Tongue (tissue), 2 donors: ENCODE data around the gene DSCAM. TPM values are rescaled to one million over a fixed set of nuclear protein-coding genes. Genes with fewer than 3 reads are reported as not detected.

ENCODE experiments used
- DNase-seq: peaks from one replicate; pipeline ENCODE4 v3.0.0-alpha.2; 2015
- total RNA-seq: library from RNA; depleted of rRNA; stranded (reverse); fragments of >200 nt; gene quantifications from one replicate; pipeline ENCODE4 v1.2.3, GENCODE V29; 2014

Gene DSCAM
- total RNA-seq, 1 donor from 2014 or later: 0.41 TPM

GRCh38 chr21:40547906-40548513, 298.9 kb downstream of the DSCAM start:
- no peak for DNase-seq

DNA sequence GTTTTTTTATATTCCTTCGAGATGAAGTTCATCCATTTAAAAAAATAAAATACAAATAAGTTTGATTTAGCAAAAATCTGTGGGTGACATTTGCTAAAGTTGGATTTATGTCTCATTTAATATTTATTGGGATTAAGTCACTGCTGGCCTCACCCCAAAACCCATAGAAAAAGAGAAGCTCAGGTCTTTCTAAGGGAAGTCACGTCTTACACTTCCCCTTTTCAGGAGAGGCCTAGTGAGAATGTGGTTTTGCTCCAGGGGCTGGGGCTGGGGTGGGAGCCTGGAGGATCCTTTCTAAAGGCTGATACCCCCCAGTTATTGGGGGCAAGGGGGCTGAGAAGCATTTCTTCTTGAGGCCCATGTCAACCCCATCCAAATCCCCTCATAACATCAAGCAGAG, 300.3 kb downstream of the DSCAM start:
- no peak for DNase-seq

- DNase-seq: no peak
Measured at GRCh38 chr21:40540216-40540615, 306.7 kb downstream of the DSCAM start.

GRCh38 chr21:40534886-40535285, 312.1 kb downstream of the DSCAM start:
- no peak for DNase-seq

GRCh38 chr21:40531431-40532110, 315.4 kb downstream of the DSCAM start:
- no peak for DNase-seq

DNA sequence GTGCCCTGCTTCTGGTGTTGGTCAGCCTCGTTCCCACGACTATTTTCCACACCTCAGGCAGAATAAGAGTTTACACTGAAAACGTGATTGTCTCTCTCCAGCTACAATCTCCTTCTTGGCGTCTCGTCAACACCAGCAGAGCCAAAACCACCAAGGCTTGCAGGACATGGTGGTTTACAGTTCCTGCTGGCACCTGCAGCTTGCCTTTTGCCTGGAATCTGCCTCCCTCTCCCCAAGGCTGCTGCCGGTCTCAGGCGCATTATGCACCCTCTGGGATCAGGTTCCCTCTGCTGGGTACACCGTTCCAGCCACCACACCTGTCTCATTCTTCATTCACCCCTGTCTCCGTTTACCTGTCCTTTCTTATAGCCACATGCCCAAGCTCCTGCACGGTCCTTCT, 315.9 kb downstream of the DSCAM start:
- DNase-seq: no peak

- peak; percentile 61 for DNase-seq
Measured at GRCh38 chr21:40517646-40518045, 329.3 kb downstream of the DSCAM start.

GRCh38 chr21:40516335-40516734, 330.6 kb downstream of the DSCAM start:
- DNase-seq: peak; percentile 48

DNA sequence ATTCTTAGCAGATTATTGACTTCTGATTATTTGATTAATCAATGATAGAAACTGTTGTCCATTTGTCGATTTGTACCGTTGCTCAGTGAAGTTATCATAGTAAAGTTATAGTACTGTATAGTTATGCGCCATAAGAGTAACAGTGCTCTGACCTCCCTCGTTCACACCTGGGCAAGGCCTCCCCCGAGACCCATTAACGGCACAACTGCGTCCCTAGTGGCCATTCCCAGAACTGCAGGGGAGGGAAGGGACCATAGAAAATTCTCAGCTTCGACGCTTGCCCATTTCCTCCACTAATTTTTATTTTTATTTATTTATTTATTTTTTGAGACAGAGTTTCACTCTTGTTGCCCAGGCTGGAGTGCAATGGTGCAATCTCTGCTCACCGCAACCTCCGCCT, 334.4 kb downstream of the DSCAM start:
- no peak for DNase-seq

DNA sequence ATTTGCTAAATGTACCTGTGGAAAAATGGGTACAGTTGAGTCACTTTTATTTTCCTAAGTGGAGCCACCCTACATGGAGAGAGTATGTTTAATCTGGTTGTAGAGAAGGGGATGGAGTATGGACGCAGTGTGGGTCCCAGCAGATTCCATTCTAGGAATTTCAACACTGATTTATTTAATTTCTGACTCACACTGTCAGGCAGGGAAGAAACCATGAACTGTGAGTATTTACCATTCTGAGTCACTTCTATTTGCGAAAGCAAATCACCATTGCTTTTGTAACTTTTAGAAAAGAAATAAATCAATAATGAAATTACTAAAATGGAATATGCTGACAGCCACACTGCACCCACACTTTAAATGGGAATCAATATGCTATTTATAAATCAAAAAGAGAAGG, 339.0 kb downstream of the DSCAM start:
- no peak for DNase-seq

DNA sequence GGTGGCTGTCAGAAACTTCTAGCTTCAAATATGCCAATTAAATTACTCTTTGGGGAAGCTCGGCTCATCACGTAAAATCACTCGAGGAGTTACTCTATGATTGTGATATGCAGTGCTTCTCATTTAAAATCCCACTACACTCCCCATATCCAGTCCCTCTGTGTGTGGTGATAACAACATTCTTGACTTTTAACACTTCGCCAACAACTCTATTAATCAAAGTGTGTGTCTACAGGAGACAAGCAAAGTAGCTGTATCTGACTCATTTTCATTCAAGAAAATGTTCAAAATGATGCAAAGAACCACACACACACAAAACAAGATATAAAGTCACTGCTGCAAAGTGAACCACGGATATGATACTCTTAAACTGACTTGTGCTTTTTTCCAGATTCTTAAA, 341.3 kb downstream of the DSCAM start:
- no peak for DNase-seq

- DNase-seq: no peak
Measured at GRCh38 chr21:40505244-40505643, 341.7 kb downstream of the DSCAM start.

DNA sequence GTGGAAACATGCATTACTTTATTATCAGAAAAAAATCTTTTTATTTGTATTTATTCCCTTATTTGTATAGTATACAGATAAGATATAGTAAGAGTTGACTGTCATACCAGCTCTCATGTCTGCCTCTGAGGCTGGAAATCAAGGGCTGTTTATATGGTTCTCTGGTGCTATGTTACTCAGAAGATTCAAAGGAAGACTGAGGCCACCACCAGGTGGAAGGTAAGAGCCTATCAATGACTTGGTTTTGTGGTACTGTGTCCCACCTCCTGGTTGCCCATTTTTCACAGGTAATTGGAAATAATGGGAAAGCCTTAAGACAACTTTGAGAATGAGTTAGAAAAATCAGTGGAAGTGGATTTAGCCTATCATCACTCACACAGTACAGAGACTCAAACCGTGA, 342.1 kb downstream of the DSCAM start:
- no peak for DNase-seq

- no peak for DNase-seq
Measured at GRCh38 chr21:40496116-40496515, 350.8 kb downstream of the DSCAM start.

- DNase-seq: no peak
Measured at GRCh38 chr21:40490408-40490807, 356.6 kb downstream of the DSCAM start.

DNA sequence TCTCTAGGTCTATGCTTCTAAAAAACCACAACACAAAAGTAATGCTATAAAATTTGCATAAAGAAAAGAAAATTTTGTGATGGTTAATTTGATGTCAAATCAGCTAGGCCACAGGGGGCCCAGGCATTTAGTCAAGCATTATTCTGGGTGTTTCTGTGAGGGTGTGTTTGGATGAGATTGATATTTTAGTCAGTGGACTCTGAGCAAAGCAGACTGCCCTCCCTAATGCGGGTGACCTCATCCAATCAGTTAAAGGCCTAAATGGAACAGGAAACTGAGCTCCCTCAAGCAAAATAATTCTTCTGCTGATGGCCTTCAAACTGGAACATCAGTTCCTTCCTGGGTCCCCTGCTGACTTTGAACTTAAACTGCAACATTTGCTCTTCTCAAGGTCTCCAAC, 358.0 kb downstream of the DSCAM start:
- no peak for DNase-seq

- DNase-seq: no peak
Measured at GRCh38 chr21:40481764-40482163, 365.2 kb downstream of the DSCAM start.

- no peak for DNase-seq
Measured at GRCh38 chr21:40474513-40474912, 372.4 kb downstream of the DSCAM start.

GRCh38 chr21:40472013-40472412, 374.9 kb downstream of the DSCAM start:
- no peak for DNase-seq

GRCh38 chr21:40471103-40471502, 375.9 kb downstream of the DSCAM start:
- no peak for DNase-seq

- peak; percentile 69 for DNase-seq
Measured at GRCh38 chr21:40466893-40467483, 380.0 kb downstream of the DSCAM start.

GRCh38 chr21:40465382-40465781, 381.6 kb downstream of the DSCAM start:
- no peak for DNase-seq

GRCh38 chr21:40463176-40463575, 383.8 kb downstream of the DSCAM start:
- DNase-seq: no peak

GRCh38 chr21:40461008-40461407, 385.9 kb downstream of the DSCAM start:
- DNase-seq: no peak
